Panc1 (cell line): Measurements from ENCODE around the gene FAM83C.

ENCODE experiments used
- POLR2AphosphoS5 ChIP-seq: IDR thresholded peaks from 2 replicates; pipeline ENCODE4 v1.6.1; 2012; ENCODE audit warnings: mild to moderate bottlenecking, low read depth, low read length, moderate library complexity
- TF ChIP-seq, protein P1 (sequence below): fragments of 450-650 bp; IDR thresholded peaks from 2 replicates; pipeline ENCODE4 v1.5.1; 2017; ENCODE audit warnings: mild to moderate bottlenecking

GRCh38 chr20:35251613-35251940, 40.6 kb downstream of the FAM83C start:
- TF ChIP-seq POLR2AphosphoS5, result no peak
- TF ChIP-seq, protein P1, sequence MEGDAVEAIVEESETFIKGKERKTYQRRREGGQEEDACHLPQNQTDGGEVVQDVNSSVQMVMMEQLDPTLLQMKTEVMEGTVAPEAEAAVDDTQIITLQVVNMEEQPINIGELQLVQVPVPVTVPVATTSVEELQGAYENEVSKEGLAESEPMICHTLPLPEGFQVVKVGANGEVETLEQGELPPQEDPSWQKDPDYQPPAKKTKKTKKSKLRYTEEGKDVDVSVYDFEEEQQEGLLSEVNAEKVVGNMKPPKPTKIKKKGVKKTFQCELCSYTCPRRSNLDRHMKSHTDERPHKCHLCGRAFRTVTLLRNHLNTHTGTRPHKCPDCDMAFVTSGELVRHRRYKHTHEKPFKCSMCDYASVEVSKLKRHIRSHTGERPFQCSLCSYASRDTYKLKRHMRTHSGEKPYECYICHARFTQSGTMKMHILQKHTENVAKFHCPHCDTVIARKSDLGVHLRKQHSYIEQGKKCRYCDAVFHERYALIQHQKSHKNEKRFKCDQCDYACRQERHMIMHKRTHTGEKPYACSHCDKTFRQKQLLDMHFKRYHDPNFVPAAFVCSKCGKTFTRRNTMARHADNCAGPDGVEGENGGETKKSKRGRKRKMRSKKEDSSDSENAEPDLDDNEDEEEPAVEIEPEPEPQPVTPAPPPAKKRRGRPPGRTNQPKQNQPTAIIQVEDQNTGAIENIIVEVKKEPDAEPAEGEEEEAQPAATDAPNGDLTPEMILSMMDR, result no peak
